Cardiac muscle cell (in vitro differentiated cells and primary cell): Measurements from ENCODE around the gene RGL3. TPM values are rescaled to one million over a fixed set of nuclear protein-coding genes. Genes with fewer than 3 reads are reported as not detected.

Experiments
- DNase-seq, 2 donors: peaks; one replicate each; pipeline versions ENCODE4 v3.0.0 to v3.0.0-alpha.2; 2010 to 2017; ENCODE audit warnings: low read depth in 1 of 2, low spot score in 1 of 2
- H3K27ac ChIP-seq: fragments of 200-600 bp; sonication (generic); 2 replicates; pipeline ENCODE4 v1.5.1; 2016
- H3K27me3 ChIP-seq: fragments of 200-600 bp; sonication (generic); 2 replicates; pipeline ENCODE4 v1.6.0; 2016; ENCODE audit warnings: control low read depth
- H3K36me3 ChIP-seq: fragments of 200-600 bp; sonication (generic); 2 replicates; pipeline ENCODE4 v1.5.1; 2016; ENCODE audit warnings: control low read depth
- H3K4me1 ChIP-seq: fragments of 200-600 bp; sonication (generic); 2 replicates; pipeline ENCODE4 v1.8.1; 2017; ENCODE audit warnings: low read depth, mild to moderate bottlenecking, mixed run types
- H3K4me3 ChIP-seq: fragments of 200-600 bp; sonication (generic); 2 replicates; pipeline ENCODE4 v1.5.1; 2016; ENCODE audit warnings: mild to moderate bottlenecking
- H3K9me3 ChIP-seq: fragments of 200-600 bp; sonication (generic); 2 replicates; pipeline ENCODE4 v1.5.1; 2017; ENCODE audit warnings: low read depth, mild to moderate bottlenecking, control low read depth
- CTCF ChIP-seq: IDR thresholded peaks from 2 replicates; pipeline ENCODE4 v1.5.1; 2012; ENCODE audit warnings: low read depth, mild to moderate bottlenecking, low read length
- polyA plus RNA-seq: library from polyadenylated mRNA; unstranded; fragments of >200 nt; fragmentation: Nextera tagmentation; extraction: Ambion mirVana; gene quantifications from 2 replicates; pipeline ENCODE4 v1.2.1, GENCODE V29; 2016
- total RNA-seq: library from RNA; depleted of rRNA; stranded (reverse); fragments of >200 nt; gene quantifications from 2 replicates; pipeline ENCODE4 v1.2.3, GENCODE V29; 2016

The RGL3 gene
- total and polyA plus RNA-seq, 2 experiments from 2014 or later = 32.2 to 52.1 TPM

GRCh38 chr19:11361771-11362731 lies 57.1 kb downstream of the RGL3 start:
- DNase-seq = no peak
- Histone ChIP-seq H3K27ac (no peak overlapping the region), H3K36me3 (no peaks in the 10 kb centered on the region), H3K4me3 (no peak overlapping the region), H3K27me3 (no peaks in the 10 kb centered on the region), H3K4me1 (no peaks in the 10 kb centered on the region), H3K9me3 (no peaks in the 10 kb centered on the region)
- no peak for TF ChIP-seq CTCF

- peak in 1 of 2 donors; percentile 90 for DNase-seq
- TF ChIP-seq CTCF = no peak
- H3K9me3 ChIP-seq = no peaks in the 10 kb centered on the region
- H3K36me3 ChIP-seq = no peaks in the 10 kb centered on the region
- no peak overlapping the region for H3K4me3 ChIP-seq
- no peaks in the 10 kb centered on the region for H3K27me3 ChIP-seq
- H3K4me1 ChIP-seq = no peaks in the 10 kb centered on the region
- no peak overlapping the region for H3K27ac ChIP-seq
Observed at GRCh38 chr19:11361037-11361770, 57.9 kb downstream of the RGL3 start.

GRCh38 chr19:11359421-11359820 lies 59.7 kb downstream of the RGL3 start:
- H3K9me3 ChIP-seq = no peaks in the 10 kb centered on the region
- DNase-seq = no peak
- H3K27ac ChIP-seq = no peak overlapping the region
- H3K27me3 ChIP-seq = no peaks in the 10 kb centered on the region
- H3K4me1 ChIP-seq = no peaks in the 10 kb centered on the region
- no peak for TF ChIP-seq CTCF
- H3K36me3 ChIP-seq = no peaks in the 10 kb centered on the region
- no peak overlapping the region for H3K4me3 ChIP-seq

GRCh38 chr19:11356676-11357550 lies 62.2 kb downstream of the RGL3 start:
- DNase-seq = no peak
- TF ChIP-seq CTCF = no peak
- no peaks in the 10 kb centered on the region for H3K36me3 ChIP-seq
- no peaks in the 10 kb centered on the region for H3K27me3 ChIP-seq
- no peaks in the 10 kb centered on the region for H3K9me3 ChIP-seq
- H3K4me3 ChIP-seq = no peak overlapping the region
- H3K4me1 ChIP-seq = no peaks in the 10 kb centered on the region
- H3K27ac ChIP-seq = no peak overlapping the region

GRCh38 chr19:11356074-11356397 lies 63.1 kb downstream of the RGL3 start:
- TF ChIP-seq CTCF = no peak
- Histone ChIP-seq H3K27ac (no peak overlapping the region), H3K4me1 (no peaks in the 10 kb centered on the region), H3K9me3 (no peaks in the 10 kb centered on the region), H3K27me3 (no peaks in the 10 kb centered on the region), H3K4me3 (no peak overlapping the region), H3K36me3 (no peaks in the 10 kb centered on the region)
- no peak for DNase-seq
